Measurements from ENCODE around the gene KRTAP5-9.

DNA sequence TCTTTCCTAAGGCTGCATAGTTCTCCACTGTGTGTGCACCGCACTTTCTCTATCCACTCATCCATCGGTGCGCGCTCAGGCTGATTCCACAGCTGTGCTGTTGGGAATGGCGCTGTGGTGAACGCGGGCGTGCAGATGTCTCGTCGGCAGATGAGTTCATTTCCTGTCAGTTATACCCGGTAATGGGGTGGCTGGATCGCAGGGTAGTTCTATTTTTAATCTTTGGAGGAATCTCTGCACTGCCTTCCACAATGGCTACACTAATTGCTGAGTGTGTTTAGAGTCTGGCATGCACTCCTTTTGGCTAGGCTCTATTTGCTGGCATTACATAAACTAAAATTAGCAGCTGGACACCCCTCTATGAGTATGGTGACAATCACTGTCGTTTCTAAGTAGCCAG, 49.1 kb upstream of the KRTAP5-9 start:
- TF ChIP-seq, protein P1, sequence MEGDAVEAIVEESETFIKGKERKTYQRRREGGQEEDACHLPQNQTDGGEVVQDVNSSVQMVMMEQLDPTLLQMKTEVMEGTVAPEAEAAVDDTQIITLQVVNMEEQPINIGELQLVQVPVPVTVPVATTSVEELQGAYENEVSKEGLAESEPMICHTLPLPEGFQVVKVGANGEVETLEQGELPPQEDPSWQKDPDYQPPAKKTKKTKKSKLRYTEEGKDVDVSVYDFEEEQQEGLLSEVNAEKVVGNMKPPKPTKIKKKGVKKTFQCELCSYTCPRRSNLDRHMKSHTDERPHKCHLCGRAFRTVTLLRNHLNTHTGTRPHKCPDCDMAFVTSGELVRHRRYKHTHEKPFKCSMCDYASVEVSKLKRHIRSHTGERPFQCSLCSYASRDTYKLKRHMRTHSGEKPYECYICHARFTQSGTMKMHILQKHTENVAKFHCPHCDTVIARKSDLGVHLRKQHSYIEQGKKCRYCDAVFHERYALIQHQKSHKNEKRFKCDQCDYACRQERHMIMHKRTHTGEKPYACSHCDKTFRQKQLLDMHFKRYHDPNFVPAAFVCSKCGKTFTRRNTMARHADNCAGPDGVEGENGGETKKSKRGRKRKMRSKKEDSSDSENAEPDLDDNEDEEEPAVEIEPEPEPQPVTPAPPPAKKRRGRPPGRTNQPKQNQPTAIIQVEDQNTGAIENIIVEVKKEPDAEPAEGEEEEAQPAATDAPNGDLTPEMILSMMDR (IDR thresholded peaks at IDR 0.05; ENCODE audit: low read depth, low read length, missing input control), result no peak
- TF ChIP-seq, protein P2, sequence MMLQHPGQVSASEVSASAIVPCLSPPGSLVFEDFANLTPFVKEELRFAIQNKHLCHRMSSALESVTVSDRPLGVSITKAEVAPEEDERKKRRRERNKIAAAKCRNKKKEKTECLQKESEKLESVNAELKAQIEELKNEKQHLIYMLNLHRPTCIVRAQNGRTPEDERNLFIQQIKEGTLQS (IDR thresholded peaks at IDR 0.05), result no peak

Measured in liver (tissue), 3 donors.